NB4 (cell line): ENCODE measurements around the gene TRIP10.
"Not testable (repeated sequence)": the region's sequence is repeated elsewhere in the genome, so short reads cannot be mapped to it uniquely, and the experiment has no call there.

Experiments used
- DNase-seq: peaks from one replicate; pipeline ENCODE4 v3.0.0; 2010; ENCODE audit warnings: low read depth
- H3K4me3 ChIP-seq: one replicate; pipeline ENCODE4 v1.5.1; 2011; ENCODE audit warnings: mild to moderate bottlenecking, low read depth, low read length, moderate library complexity
- CTCF ChIP-seq: IDR thresholded peaks from one replicate; pipeline ENCODE4 v1.5.1; 2012; ENCODE audit warnings: low read depth, low read length
- MAX ChIP-seq: IDR thresholded peaks from 2 replicates; pipeline ENCODE4 v1.6.1; 2011; ENCODE audit warnings: low read depth, low read length
- MYC ChIP-seq: IDR thresholded peaks from 2 replicates; pipeline ENCODE4 v1.6.1; 2011; ENCODE audit warnings: low read depth, low read length
- POLR2A ChIP-seq: IDR thresholded peaks from 2 replicates; pipeline ENCODE4 v1.6.1; 2011; ENCODE audit warnings: mild to moderate bottlenecking; ENCODE audit not compliant: insufficient read length; ENCODE audit errors: extremely low read depth

Gene TRIP10

DNA sequence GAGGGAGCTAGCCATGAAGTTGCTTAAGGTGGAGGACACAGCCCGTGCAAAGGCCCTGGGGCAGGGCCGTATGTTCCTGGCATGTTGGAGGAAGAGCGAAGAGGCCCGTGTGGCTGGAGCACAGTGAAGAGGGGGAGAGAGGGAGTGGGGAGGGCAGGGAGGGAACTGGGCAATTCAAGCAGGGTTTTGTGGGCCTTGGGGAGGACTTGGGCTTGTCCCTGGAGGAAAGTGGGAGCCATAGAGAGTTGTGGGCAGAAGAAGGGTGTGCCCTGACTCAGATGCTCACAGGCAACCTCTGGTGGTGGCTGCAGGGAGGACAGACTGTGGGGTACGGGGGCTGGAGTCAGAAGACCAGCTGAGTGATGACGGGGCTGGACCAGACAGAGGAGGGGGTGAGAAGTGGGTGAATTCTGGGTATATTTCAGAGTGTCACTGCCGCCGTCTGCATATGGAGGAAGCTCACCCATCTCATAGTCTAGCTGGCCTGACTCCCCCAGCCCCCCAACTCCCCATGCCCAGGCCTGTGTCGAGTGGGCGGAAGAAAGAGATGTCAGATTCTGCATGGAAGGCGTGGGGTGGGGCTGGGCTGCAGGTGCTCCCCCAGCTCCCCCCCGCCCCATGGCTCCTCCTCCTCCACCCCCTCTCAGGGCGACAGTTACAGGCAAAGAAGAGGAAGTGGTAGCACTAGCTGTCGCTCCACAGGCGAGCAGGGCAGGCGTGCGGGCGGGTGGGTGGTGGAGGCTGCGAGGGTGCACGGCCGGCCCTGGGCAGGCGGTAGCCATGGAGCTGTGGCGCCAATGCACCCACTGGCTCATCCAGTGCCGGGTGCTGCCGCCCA, 32.8 kb downstream of the TRIP10 start, which contains the start of gene VAV1:
VAV1 (plus strand) TSS at position 681 of the 838 bp plus-strand sequence; CDS start at position 781, 100 bp downstream.
- peak; percentile 30 for TF ChIP-seq MYC
- TF ChIP-seq POLR2A = peak; percentile 60
- peak; percentile 67 for TF ChIP-seq MAX
- TF ChIP-seq CTCF = peak; percentile 39
- peak; percentile 93 for DNase-seq
- H3K4me3 ChIP-seq = peak within 1 kb of the TSS; percentile 70

DNA sequence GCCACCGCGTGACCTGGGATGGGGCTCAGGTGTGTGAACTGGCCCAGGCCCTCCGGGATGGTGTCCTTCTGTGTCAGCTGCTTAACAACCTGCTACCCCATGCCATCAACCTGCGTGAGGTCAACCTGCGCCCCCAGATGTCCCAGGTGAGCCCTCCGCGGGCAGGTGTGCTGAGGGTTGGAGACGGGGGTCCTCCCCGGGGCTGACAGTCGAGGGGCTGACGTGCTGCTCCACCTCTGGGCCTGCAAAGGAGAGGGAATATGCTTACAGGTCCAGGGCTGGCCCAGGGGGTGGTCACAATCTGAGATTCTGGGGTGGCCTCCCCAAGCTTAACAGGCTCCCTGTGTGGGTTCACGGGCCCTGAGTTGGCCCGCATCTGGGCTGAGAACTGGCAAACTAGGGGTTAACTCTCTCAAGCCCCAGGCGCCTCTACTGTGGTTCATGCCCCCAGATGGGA, 33.4 kb downstream of the TRIP10 start:
- peak overlapping the region; percentile 70 for H3K4me3 ChIP-seq
- no peak for DNase-seq
- no peak for TF ChIP-seq POLR2A
- TF ChIP-seq CTCF = no peak
- TF ChIP-seq MAX = no peak

GRCh38 chr19:6773323-6773931, 33.9 kb downstream of the TRIP10 start:
- peak overlapping the region; percentile 70 for H3K4me3 ChIP-seq
- peak; percentile 79 for DNase-seq
- TF ChIP-seq POLR2A (peak; percentile 15), MAX (peak; percentile 63), CTCF (no peak), MYC (peak; percentile 62; the same call in 1 of the 2 replicates)

GRCh38 chr19:6774821-6775707, 35.6 kb downstream of the TRIP10 start:
- H3K4me3 ChIP-seq = no peak overlapping the region
- TF ChIP-seq MYC = no peak
- no peak for TF ChIP-seq CTCF
- no peak for TF ChIP-seq POLR2A
- no peak for TF ChIP-seq MAX
- peak; percentile 39 for DNase-seq

DNA sequence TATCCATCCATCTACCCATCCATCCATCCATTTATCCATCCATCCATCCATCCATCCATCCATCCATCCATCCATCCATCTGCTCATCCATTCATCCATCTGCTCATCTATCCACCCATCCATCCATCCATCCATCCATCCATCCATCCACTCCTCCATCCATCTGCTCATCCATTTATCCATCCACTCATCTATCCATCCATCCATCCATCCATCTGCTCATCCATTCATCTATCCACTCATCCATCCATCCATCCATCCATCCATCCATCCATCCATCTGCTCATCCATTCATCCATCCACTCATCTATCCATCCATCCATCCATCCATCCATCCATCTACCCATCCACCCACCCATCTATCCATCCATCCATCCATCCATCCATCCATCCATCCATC, 36.6 kb downstream of the TRIP10 start:
- not testable (repeated sequence) for H3K4me3 ChIP-seq, DNase-seq

- TF ChIP-seq MYC (no peak), CTCF (no peak), MAX (no peak)
- no peak overlapping the region for H3K4me3 ChIP-seq
- no peak for DNase-seq
Observed at GRCh38 chr19:6776999-6777398, 37.5 kb downstream of the TRIP10 start.
